HuH-7 (cell line): ENCODE results near the gene EEIG1.

Source experiments
- DNase-seq: peaks from one replicate; pipeline ENCODE4 v3.0.0; 2011; ENCODE audit warnings: low spot score

EEIG1 gene

GRCh38 chr9:127959841-127960409 is 20.9 kb downstream of the EEIG1 start:
- no peak for DNase-seq

GRCh38 chr9:127959398-127959797 is 21.4 kb downstream of the EEIG1 start:
- DNase-seq, result no peak

- no peak for DNase-seq
These were observed 22.1 kb downstream of the EEIG1 start for GRCh38 chr9:127958728-127959127.

- peak; percentile 94 for DNase-seq
These were observed 25.3 kb downstream of the EEIG1 start for GRCh38 chr9:127955294-127956015.

GRCh38 chr9:127954831-127955293 is 25.9 kb downstream of the EEIG1 start:
- no peak for DNase-seq

- DNase-seq, result no peak
These were observed 26.9 kb downstream of the EEIG1 start for GRCh38 chr9:127953768-127954505.

GRCh38 chr9:127953154-127953553 is 27.6 kb downstream of the EEIG1 start:
- no peak for DNase-seq

- DNase-seq, result peak; percentile 72
These were observed 30.1 kb downstream of the EEIG1 start for GRCh38 chr9:127950513-127951289.

- no peak for DNase-seq
These were observed 30.8 kb downstream of the EEIG1 start for GRCh38 chr9:127949827-127950512.

GRCh38 chr9:127947841-127948710 is 32.7 kb downstream of the EEIG1 start:
- no peak for DNase-seq

- DNase-seq, result no peak
These were observed 34.1 kb downstream of the EEIG1 start for GRCh38 chr9:127946728-127947127.

- no peak for DNase-seq
These were observed 34.8 kb downstream of the EEIG1 start for GRCh38 chr9:127945942-127946341.

GRCh38 chr9:127945338-127945737 is 35.5 kb downstream of the EEIG1 start:
- no peak for DNase-seq

- DNase-seq, result no peak
These were observed 36.1 kb downstream of the EEIG1 start for GRCh38 chr9:127944586-127945218.

- DNase-seq, result peak; percentile 85
These were observed 37.1 kb downstream of the EEIG1 start for GRCh38 chr9:127943731-127944144.

- DNase-seq, result no peak
These were observed 37.7 kb downstream of the EEIG1 start for GRCh38 chr9:127943011-127943662.

GRCh38 chr9:127942216-127943010 is 38.4 kb downstream of the EEIG1 start:
- peak; percentile 83 for DNase-seq

- DNase-seq, result no peak
These were observed 38.9 kb downstream of the EEIG1 start for GRCh38 chr9:127941961-127942215.
